ENCODE results near the gene ST3GAL4.
"Not testable (repeated sequence)": the region's sequence is repeated elsewhere in the genome, so short reads cannot be mapped to it uniquely, and the experiment has no call there.

The ST3GAL4 gene

DNA sequence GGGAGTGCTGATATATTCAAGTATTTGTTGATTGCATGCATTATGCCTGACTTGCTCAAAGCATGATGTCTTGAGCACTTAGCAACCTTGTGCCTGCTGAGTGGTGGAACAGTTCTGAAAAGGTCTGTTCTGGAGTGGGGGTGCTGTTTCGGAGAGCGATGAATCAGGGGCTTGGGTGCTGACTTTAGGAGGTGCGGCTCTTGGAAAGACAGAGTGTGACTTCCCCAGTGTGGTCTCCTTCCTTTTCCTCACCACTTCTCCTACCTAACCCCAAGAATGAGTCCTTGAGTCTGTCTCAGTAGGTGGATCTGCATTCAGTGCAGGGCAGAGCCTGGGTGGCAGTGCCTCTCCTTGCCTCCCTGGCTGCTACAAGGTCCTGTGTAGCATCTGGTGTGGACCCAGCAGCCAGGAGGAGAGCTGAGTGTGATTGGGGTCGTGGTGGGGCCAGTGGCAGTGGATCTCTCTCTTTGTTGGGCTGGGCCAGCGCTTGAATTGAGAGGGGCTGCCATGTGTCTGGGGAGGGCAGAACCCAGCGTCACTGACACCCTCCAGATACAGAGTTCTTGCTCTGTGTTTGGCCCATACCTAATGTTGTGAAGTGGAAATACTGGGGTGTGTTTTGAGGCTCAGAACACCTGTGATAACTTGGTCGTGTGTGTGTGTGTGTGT lies 35.9 kb downstream of the ST3GAL4 start:
- DNase-seq, result no peak

GRCh38 chr11:126391970-126392632 lies 36.6 kb downstream of the ST3GAL4 start:
- no peak for DNase-seq

- no peak for DNase-seq
These were observed 37.1 kb downstream of the ST3GAL4 start for GRCh38 chr11:126392633-126393013.

GRCh38 chr11:126393143-126393542 lies 37.7 kb downstream of the ST3GAL4 start:
- DNase-seq, result no peak

DNA sequence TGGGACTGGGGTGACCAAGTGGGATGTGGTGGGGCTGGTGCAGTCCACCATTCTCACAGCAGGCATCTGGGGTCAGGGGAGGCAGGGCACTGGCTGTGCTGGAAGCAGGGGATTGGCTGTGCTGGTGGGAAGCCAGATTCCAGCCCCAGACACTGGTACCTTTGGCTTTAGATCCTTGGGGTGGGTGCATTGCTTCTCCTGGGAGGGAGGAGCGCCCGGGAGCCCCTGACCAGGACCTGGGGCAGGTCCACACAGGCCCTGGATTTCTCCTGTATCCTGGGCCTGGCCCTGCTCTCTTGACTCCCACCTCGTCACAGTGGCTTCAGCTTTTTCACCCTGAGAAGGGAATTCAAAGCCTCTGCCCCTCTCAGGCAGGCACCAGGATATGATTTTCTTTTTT lies 38.5 kb downstream of the ST3GAL4 start:
- no peak for DNase-seq

DNA sequence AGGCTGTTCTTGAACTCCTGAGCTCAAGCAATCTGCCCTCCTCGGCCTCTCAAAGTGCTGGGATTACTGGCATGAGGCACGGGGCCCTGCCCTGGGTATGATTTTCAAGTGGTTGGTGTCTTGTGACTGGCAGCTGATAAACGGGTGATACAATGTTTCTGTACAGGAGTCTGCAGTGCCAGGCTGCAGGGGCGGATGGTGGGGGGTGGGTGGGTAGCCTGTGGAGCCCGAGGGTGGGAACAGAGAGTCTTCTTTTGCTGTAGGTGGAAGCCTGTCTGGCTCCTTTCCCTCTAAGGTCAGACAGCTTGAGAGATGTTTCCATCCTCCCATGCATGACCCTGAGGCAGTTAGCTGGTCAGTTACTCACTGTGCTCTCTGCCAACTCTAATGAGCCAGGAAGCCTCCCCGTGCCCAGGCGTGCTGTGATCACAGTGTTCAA lies 39.2 kb downstream of the ST3GAL4 start:
- not testable (repeated sequence) for DNase-seq

GRCh38 chr11:126395784-126396183 lies 40.3 kb downstream of the ST3GAL4 start:
- not testable (repeated sequence) for DNase-seq

DNA sequence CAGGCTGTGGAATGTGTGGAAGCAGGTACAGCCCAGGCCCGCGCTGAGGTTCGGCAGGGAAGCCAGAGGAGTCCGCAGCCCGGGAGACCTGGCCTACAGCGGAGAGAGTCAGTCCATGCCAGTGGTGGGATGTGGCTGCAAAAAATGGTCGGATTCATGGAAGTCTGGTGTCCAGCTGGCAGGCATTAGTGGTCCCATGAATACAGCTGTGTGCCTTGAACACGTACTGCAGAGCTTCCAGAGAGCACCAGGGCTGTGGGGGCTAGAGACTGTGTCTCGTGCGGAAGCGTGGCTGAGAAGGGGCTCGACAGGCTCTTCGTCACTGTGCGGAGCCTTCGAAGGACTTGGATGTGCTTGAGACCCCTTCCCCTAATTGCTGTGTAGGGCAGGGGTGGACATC lies 40.8 kb downstream of the ST3GAL4 start:
- not testable (repeated sequence) for DNase-seq

DNA sequence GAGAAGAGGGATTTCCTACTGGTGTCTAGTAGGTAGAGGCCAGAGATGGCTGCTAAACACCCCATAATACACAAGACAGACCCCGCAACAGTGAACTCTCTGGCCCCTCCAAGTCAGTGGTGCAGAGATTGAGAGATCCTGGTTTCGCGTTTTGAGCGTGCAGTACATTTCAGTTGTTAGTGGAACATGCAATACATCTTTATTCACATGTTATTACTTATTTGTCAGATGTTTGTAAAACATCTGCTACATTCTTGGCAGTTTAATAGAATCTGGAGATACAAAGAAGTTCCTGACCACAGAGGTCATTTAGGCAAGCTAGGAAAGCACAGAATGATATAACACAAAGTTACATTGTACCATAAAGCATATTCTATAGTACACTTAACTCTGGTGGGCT lies 41.5 kb downstream of the ST3GAL4 start:
- DNase-seq, result no peak

DNA sequence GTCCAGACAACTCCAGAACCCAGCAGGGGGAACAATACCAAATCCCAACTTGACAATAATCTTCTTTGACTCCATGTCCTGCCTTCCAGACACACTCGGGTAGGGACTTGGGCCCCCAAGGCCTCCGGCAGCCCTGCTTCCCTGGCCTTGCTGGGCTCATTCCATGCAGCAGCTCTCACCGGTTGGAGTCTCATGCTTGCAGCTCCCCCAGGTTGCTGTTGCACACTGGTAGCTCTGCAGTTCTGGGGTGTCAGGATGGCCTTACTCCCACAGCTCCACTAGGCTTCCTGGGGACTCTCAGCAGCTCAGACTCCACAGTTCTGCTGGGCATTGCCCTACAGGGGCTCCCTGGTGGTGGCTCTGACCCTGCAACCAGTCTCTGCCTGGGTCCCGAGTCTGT lies 42.8 kb downstream of the ST3GAL4 start:
- no peak for DNase-seq

- no peak for DNase-seq
These were observed 43.2 kb downstream of the ST3GAL4 start for GRCh38 chr11:126398721-126399120.

GRCh38 chr11:126400019-126400418 lies 44.5 kb downstream of the ST3GAL4 start:
- DNase-seq, result no peak

- no peak for DNase-seq
These were observed 45.0 kb downstream of the ST3GAL4 start for GRCh38 chr11:126400479-126400878.

DNA sequence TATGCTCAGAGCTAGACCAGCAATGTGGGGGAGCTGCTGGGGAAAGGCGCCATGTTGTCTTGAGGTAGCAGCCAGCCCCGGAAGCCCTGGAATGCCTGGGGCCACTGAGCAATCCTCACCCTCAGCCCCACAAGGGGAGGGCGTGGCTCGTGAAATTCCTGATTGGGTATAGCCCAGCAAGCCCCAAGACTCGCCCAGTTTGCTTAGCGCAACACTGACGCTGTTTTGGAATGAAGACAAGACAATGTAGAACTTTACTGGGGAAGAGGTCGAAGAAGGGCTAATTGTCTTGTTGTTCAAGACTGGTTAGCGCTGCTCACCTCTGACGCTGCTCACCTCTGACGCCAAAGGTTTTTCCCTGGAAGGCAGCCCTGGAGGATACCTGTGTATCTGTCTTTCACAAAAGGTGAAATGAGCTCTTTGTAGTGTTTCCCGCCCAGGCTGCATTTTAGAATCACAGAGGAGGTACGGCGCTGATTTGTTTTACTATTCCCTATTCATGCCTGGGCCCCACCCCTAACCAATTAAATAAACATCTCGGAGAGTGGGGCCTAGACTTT lies 47.6 kb downstream of the ST3GAL4 start:
- no peak for DNase-seq

DNA sequence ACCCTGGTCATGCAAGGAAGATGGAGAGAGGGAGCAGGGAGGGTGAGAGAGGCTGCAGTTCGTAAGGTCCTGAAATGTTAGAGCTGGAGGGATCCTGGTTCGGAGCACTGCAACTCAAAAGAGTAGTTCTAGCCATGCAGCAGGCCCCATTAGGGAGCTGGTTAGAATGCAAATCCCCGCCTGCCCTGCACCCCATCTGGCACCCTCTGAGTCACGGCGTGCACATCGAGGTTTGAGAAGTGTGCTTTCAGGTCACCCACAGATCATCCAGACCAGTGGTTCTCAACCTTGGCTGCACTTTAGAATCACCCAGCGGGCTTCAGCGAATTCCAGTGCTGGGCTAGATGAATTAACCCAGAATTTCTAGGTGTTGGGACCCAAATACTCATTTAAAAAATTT lies 48.2 kb downstream of the ST3GAL4 start:
- DNase-seq, result no peak

DNA sequence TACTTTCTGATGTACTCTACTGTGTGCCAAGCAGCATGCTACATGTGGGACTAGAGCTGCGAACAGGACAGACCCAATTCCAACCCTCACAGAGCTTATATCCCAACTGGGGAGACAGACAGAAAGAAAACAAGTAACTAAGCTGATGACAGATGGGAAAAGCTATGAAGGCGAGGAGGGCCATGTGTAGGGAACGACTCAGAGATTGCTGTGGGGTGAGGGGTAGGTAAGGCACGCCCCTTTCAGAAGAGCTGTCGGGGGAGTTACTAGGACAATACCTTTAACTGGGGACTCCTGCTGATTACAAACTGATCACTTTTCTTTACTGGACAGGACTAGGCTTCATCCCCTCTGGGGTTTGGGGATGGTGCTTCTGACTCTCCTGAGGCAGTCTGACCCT lies 48.9 kb downstream of the ST3GAL4 start:
- no peak for DNase-seq

DNA sequence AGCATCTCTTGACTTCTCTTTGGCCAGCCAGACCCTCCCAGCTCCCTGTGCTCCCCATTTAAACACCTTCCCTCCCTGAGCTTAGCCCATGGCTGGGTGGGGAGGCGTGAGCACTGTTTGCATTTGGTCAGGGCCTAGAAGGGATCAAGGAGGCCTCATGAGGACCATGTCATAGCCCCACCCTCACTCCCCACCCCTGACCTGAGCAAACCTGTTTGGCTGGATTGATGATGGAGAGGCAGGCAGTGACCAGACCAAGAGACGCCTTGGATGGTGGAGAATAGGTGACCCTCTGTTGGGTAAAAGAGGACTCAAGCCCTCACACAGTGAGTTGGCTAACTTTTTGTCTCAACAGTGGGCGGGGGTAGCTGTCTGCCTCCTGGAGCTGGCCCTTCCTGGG lies 49.9 kb downstream of the ST3GAL4 start:
- no peak for DNase-seq

GRCh38 chr11:126405906-126406305 lies 50.4 kb downstream of the ST3GAL4 start:
- no peak for DNase-seq

DNA sequence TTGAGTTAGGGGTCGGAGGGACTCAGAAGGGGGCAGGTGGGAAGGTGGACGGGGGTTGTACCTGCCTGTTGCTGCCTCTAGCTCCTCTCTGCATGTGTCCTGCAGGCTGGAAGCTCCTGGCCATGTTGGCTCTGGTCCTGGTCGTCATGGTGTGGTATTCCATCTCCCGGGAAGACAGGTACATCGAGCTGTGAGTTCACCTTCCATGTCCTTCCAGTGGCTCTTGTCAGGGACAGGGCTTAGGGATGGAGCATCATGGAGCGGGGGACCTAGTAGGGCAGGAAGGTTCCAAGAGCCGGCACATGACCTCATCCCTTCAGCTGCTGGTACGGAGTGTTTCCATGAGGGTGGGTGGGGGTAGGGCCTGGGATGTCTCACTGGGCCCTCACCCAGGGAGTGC lies 50.9 kb downstream of the ST3GAL4 start:
- DNase-seq, result no peak

DNA sequence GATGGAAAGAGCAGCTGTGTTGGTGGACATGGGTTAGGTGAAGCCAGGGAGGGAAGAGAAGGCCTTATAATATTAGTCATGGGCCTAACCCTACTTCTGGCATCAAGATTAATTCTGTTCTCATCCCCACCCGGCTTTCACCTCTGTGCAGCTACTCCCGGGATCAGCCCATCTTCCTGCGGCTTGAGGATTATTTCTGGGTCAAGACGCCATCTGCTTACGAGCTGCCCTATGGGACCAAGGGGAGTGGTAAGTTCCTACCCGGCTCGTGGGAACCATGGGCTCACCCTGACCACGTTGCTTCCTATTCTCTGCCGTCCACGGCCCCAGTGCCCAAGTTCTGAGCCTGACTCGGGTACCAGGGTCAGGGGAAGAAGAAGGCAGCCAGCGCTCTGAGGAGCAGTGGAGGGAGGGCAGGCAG lies 51.6 kb downstream of the ST3GAL4 start:
- no peak for DNase-seq

DNA sequence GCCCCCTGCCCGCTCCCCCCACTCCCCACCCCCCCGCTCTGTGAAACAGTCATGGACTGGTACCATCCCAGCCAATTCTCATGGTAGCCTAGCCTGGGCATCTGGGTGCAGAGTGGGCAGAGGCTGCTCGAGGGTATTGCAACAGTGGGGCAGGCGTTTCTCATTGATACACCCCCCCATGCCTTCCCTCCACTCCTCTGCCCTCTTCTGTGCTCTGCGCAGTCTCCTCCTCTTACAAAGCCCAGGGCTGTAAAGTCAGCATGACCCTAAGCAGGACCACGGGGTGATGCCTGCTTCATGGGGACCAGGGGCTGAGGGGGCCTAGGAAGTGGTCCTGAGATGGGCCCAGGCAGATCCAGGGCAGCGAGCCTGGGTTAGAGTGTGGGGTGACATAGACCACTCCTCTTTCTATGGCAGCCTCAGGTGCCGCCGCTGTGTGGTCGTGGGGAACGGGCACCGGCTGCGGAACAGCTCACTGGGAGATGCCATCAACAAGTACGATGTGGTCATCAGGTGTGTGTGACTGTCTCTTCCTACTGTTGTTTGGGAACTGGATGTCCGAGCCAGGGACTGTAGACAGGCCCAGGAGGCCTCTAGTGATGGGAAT lies 52.3 kb downstream of the ST3GAL4 start:
- no peak for DNase-seq

DNA sequence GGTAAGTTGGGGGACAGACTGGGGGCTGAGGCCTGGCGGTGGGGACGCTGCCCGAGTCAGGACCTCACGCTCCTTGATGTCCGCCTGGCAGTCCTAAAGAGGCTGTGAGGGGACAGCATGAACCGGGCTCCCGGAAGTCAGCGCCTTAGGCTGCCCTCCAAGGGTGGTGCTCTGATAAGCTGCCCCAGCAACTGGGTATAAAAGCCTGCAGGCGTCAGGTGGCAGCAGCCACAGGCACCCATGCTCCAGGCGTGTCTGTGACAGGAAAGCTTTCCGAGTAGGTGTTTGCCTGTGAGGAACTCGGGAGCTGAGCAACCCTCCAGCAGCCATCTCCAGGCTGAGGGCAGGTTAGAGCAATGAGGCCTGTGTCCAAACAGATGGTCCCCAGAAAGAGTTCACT lies 53.0 kb downstream of the ST3GAL4 start:
- no peak for DNase-seq

DNA sequence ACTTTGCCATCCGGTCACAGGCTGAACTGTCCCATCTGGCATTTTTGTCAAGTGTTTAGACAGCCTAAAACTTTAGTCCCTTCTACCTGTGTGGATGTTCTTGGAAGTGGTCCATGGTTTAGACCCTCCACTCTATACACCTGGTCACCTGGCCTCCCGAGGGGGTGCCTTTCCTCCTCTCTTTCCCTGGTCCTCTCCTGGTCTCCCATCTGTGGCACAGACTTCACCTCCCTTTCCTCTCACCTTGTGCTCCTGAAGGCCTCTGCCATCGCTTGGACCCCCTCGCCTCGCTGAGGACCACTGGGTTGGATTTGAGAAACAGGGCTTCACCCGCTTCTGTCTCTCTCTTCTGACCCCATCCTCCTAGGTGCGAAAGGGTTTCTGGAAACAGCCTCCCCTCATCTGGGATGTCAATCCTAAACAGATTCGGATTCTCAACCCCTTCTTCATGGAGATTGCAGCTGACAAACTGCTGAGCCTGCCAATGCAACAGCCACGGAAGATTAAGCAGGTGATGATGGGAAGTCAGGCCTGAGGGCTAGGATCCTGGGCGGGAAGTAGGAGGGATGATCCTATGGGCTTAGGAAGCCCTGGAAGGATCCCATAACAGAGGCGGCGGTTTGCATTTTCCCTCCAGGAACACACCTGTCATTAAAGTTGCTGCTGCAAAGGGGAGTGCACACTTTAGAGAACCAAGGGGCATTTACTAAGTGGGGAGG lies 53.6 kb downstream of the ST3GAL4 start:
- no peak for DNase-seq

DNA sequence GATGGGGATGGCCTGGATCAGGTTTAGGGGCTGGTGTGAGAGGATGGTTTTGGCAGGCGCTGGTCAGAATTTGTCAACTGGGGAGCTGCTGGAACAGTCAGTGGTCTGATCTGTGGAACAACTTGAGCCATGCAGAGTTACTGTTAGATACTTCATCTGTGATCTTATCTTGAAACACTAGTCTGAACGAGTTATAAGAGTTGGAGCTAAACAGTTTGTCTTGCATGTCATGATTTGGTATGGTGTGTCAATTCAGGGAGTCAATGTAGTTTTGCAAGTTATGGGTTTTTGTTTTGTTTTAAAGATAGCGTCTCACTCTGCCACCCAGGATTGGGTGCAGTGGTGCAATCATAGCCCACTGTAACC lies 54.1 kb downstream of the ST3GAL4 start:
- DNase-seq, result no peak

All from CD4-positive, alpha-beta T cell treated with Interleukin-12 subunit alpha and Interleukin-12 subunit beta, for 1 hour (primary cell).